ENCODE results near the gene ARHGAP4. TPM values are rescaled to one million over a fixed set of nuclear protein-coding genes. Genes with fewer than 3 reads are reported as not detected.
A peak's percentile ranks its signal among the peaks of the same experiment; 100 is the strongest.

Gene ARHGAP4
- total RNA-seq, 2 experiments from 2014 or later: 317 to 324 TPM

DNA sequence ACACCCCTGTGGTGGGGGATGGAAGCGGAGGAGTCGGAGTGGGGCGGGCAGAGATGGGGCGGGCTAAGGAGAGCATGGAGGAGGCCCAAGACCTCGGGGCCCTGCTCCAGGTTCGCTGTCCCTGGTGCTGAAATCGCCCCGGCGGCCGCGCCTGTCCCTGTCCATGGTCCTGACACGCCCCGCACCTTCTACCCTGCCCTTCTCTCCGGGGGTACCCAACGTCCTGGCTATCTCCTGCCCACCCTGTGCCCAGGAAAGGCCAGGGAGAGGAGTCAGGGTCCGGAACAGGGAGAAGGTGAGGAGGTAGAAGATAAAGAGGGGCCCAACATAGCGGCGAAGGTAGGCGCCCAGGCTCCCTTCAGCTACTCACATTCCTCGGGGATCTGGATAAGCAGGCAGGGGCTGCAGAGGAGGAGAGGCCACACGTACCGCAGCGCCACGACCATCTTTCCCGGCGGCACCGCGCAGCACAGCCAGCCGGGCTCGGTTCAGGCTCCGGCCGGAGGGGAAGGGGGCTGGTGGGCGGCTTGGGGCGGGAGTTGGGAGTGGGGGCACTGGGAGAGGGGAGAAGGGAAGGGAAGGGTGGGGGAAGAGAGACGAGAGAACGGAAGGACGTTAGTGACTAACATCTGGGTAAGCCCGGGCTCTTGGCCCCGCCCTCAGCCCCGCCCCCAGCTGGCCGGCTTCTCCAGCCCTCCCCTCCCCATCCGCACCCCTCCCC, 50.5 kb downstream of the ARHGAP4 start:
- Mint-ChIP-seq H3K4me1 (ENCODE audit: low read depth) (peaks cover 21% of the 10 kb centered on the region), H3K36me3 (ENCODE audit: low read depth) (no peaks in the 10 kb centered on the region), H3K27ac (no peak overlapping the region), H3K4me3 (no peak overlapping the region), H3K27me3 (ENCODE audit: low read depth) (peaks cover 21% of the 10 kb centered on the region), H3K9me3 (ENCODE audit: insufficient read depth) (no peaks in the 10 kb centered on the region)
- peak; percentile 75 for DNase-seq
- ATAC-seq: peak; percentile 69
- ChIA-PET POLR2A (no interaction called here), CTCF (no interaction called here)

DNA sequence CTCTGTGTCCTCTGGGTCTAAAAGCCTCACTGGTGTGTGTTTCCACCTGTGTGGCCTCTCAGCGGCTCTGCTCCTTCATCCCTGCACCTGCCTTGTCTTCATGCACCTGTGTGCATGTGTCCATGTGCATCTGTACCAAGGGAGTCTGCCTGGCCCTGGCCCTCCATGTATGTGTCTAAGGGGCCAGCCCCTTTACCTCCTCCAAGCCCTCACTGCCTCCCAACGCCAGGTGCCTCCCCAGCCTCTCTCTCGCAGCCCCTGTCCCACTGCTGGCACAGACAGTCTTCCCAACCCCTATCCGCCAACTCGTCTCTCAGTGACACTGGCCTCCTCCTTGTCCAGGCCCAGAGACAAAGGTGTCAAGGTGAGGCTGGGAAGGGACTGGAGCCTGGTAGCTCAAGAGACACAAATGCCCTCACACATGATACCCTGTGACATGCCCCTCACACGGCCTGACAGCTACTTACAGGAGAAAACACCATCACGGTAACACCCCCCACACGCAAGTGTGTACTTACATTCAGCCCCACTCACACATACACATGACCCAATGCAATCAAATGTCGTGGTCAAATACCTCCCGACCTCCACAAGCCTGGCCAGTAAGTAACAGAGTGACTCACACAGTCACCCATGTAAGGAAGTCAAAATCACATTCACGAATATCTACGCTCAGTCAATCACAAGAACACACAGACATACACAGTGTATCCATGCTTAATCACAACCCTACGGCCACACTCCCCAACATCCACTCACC, 51.5 kb downstream of the ARHGAP4 start:
- peaks cover 21% of the 10 kb centered on the region for H3K4me1 Mint-ChIP-seq (ENCODE audit: low read depth)
- H3K36me3 Mint-ChIP-seq (ENCODE audit: low read depth): no peaks in the 10 kb centered on the region
- H3K27ac Mint-ChIP-seq: no peak overlapping the region
- ATAC-seq (no peak), DNase-seq (no peak)
- no peak overlapping the region for H3K4me3 Mint-ChIP-seq
- peaks cover 19% of the 10 kb centered on the region for H3K27me3 Mint-ChIP-seq (ENCODE audit: low read depth)
- ChIA-PET POLR2A (no interaction called here), CTCF (no interaction called here)
- no peaks in the 10 kb centered on the region for H3K9me3 Mint-ChIP-seq (ENCODE audit: insufficient read depth)

DNA sequence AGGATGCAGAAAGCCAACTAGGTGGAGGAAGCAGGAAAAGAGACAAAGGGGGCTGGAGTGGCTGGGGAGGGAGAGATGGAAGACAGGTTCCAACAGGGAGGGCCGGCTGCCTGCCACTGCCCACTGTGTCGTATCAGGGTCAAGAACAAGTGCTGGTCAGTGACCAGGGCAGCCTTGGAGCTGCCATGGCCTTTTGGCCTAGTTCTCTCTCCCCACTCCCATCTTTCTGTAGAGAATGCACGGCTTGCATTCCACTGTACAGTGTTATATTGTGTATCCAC, 52.0 kb downstream of the ARHGAP4 start:
- H3K27ac Mint-ChIP-seq: no peak overlapping the region
- no peak overlapping the region for H3K4me3 Mint-ChIP-seq
- POLR2A ChIA-PET: no interaction called here
- peaks cover 18% of the 10 kb centered on the region for H3K4me1 Mint-ChIP-seq (ENCODE audit: low read depth)
- H3K9me3 Mint-ChIP-seq (ENCODE audit: insufficient read depth): no peaks in the 10 kb centered on the region
- H3K27me3 Mint-ChIP-seq (ENCODE audit: low read depth): peaks cover 15% of the 10 kb centered on the region
- ATAC-seq (no peak), DNase-seq (no peak)
- no peaks in the 10 kb centered on the region for H3K36me3 Mint-ChIP-seq (ENCODE audit: low read depth)
- CTCF ChIA-PET: no interaction called here

DNA sequence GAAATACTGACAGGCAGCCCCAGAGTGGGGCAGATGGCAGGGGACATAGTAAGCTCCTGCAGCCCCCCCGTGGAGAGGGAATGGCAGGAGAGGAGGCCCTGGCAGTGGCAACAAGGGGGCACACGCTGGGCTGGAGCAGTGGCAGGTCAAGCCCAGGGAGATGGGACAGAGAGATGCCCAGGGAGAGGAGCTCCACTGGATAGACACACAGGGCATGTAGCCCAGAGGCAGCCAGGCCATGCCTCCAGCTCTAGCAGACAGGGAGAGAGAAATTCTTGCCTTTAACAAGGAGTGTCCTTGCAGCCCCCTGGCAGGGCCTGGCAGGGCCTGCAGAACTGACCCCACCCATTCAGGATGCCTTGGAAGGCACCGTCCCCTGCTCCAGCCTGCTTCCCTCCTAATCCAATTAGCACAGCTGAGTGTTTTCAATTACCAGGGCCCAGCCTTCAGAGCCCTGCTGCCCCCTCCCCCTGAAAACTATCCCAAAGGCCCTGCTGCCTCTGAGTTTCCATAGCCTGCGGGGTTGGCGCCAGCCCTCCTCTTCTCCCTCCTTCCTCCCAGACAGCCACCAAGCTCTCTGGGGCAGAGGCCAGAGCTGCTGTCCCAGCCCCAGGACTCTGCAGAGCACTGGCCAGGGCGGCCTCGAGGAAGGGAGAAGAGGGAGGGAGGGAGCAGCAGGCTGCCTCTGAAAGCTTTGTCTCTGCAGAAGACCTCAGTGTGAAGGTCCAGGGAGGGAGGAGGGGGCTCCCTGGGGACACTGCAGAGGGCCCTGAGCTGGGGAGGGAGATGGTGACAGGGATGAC, 52.6 kb downstream of the ARHGAP4 start:
- ATAC-seq (no peak), DNase-seq (no peak)
- H3K4me1 Mint-ChIP-seq (ENCODE audit: low read depth): peaks cover 13% of the 10 kb centered on the region
- no peaks in the 10 kb centered on the region for H3K36me3 Mint-ChIP-seq (ENCODE audit: low read depth)
- H3K9me3 Mint-ChIP-seq (ENCODE audit: insufficient read depth): no peaks in the 10 kb centered on the region
- CTCF ChIA-PET: no interaction called here
- peaks cover 14% of the 10 kb centered on the region for H3K27me3 Mint-ChIP-seq (ENCODE audit: low read depth)
- no peak overlapping the region for H3K4me3 Mint-ChIP-seq
- POLR2A ChIA-PET: no interaction called here
- no peak overlapping the region for H3K27ac Mint-ChIP-seq

DNA sequence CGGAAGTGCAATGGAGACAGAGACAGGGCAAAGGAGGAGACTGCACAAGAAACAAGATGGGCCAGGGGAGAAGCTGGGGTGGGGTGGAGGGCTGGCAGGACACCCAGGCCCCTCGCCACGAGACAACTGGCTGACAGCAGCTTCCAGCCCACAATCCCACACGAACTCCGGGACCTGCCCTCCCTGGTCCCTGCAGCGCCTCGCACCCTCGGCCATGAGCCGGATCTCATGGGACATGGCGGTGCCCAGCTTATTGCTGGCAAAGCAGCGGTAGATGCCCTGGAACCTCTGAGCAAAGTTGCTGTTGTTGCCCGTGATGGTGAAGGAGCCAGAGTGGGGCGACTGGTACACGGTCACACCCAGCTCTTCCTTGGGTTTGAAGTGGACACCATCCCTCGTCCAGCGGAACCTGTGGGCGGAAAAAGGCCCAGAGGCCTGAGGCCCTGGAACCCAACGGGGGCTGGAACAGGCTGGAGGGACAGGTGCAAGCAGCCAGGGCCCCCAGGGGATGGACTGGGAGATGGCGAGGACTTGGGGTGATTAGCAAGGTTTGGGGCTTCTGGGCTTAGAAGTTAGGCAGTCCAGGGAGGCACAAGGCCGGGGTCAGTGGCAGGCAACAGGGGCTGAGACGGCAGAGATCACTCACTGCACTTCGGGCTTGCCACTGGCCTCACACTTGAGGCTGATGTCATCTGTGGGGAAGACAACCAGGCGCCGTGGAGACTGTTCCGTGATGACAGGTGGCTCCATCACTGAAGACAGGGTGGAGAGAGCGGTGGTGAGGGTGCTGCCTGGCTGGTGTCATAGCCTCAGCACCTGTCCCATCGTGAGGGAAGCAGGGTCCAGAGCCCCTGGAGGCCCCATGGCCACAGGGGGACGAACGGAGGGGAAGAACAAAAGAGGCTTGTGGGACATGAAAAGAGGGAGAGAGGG, 53.9 kb downstream of the ARHGAP4 start:
- no peak overlapping the region for H3K27ac Mint-ChIP-seq
- no peaks in the 10 kb centered on the region for H3K9me3 Mint-ChIP-seq (ENCODE audit: insufficient read depth)
- CTCF ChIA-PET: no interaction called here
- no peaks in the 10 kb centered on the region for H3K36me3 Mint-ChIP-seq (ENCODE audit: low read depth)
- ATAC-seq (no peak), DNase-seq (no peak)
- peaks cover 9% of the 10 kb centered on the region for H3K27me3 Mint-ChIP-seq (ENCODE audit: low read depth)
- POLR2A ChIA-PET: no interaction called here
- peaks cover 2% of the 10 kb centered on the region for H3K4me1 Mint-ChIP-seq (ENCODE audit: low read depth)
- H3K4me3 Mint-ChIP-seq: no peak overlapping the region

DNA sequence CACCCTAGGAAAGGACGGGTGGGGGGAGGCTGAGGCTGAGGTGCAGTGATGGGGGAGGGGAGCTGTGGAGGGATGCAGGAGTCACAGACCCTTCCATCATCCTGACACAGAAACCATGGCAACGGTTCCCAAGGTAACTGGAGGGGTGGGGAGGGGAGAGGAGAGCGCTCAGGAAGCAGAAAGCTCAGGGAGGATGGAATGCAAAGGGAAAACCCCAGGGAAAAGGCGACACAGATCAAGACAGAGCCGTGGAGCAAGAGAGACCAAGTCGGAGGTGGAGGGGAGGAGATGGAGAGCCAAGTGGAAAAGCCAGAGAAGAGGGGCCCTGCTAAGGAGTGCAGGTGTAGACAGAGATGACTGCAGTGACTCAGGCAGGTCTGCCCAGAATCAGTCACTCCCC, 54.6 kb downstream of the ARHGAP4 start:
- peaks cover 2% of the 10 kb centered on the region for H3K4me1 Mint-ChIP-seq (ENCODE audit: low read depth)

DNA sequence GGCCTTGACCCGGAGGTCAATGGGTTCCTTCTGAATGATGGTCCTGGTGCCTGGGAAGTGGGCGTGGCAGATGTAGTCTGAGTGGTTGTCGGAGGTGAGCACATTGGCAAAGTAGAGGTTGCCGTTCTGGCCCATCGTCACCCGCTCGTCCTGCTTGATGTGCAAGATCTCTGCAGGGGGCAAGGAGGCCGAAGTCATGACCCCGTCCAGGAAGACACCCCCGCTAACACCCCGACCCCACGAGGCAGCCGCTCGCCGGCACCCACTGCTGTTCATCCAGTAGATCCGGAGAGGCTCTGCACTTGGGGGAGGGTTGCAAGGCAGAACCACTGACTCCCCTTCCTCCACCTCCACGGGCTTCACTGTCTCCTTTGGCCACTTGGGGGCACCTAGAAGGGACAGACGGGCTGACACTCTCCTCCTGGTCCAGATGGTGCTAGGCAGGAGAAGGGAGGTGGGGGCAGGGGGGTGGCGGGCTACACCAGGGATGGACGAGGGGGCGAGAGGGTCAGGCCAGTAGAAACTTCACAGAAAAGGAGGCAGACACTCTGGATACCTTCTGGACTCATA, 55.2 kb downstream of the ARHGAP4 start:
- DNase-seq: no peak
- Mint-ChIP-seq H3K4me1 (ENCODE audit: low read depth) (no peaks in the 10 kb centered on the region), H3K4me3 (no peak overlapping the region), H3K36me3 (ENCODE audit: low read depth) (no peaks in the 10 kb centered on the region), H3K27ac (no peak overlapping the region), H3K27me3 (ENCODE audit: low read depth) (peaks cover 5% of the 10 kb centered on the region), H3K9me3 (ENCODE audit: insufficient read depth) (no peaks in the 10 kb centered on the region)
- CTCF ChIA-PET: no interaction called here
- no peak for ATAC-seq
- POLR2A ChIA-PET: no interaction called here

More for the DNA sequence above, 54.6 kb downstream of the ARHGAP4 start:
- ChIA-PET CTCF (no interaction called here), POLR2A (no interaction called here)
- Mint-ChIP-seq H3K9me3 (ENCODE audit: insufficient read depth) (no peaks in the 10 kb centered on the region), H3K36me3 (ENCODE audit: low read depth) (no peaks in the 10 kb centered on the region), H3K27ac (no peak overlapping the region), H3K4me3 (no peak overlapping the region), H3K27me3 (ENCODE audit: low read depth) (peaks cover 9% of the 10 kb centered on the region)
- DNase-seq (no peak), ATAC-seq (no peak)

DNA sequence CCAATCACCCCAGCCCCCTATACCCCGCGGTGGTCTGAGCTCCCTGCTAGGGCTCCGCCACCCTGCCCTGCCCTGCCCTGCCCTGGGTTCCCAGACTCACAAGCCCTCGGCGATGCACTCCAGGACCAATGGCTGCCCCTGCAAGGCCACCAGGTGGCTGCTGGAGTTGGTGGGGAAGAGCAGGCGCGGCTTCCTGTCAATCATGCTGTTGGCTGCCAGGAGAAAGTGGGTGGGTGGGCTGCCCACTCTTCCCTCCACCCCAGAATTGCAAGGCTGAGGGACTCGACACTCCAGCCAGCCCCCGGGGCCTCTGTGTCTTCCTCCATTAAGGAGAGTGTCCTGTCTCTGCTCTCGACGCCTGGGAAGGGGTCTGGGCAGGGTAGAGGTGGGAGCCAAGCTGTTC, 55.8 kb downstream of the ARHGAP4 start:
- H3K9me3 Mint-ChIP-seq (ENCODE audit: insufficient read depth): no peaks in the 10 kb centered on the region
- H3K4me1 Mint-ChIP-seq (ENCODE audit: low read depth): no peaks in the 10 kb centered on the region
- no peak overlapping the region for H3K27ac Mint-ChIP-seq
- peaks cover 5% of the 10 kb centered on the region for H3K27me3 Mint-ChIP-seq (ENCODE audit: low read depth)
- ChIA-PET CTCF (no interaction called here), POLR2A (no interaction called here)
- ATAC-seq (no peak), DNase-seq (no peak)
- no peaks in the 10 kb centered on the region for H3K36me3 Mint-ChIP-seq (ENCODE audit: low read depth)
- H3K4me3 Mint-ChIP-seq: no peak overlapping the region

DNA sequence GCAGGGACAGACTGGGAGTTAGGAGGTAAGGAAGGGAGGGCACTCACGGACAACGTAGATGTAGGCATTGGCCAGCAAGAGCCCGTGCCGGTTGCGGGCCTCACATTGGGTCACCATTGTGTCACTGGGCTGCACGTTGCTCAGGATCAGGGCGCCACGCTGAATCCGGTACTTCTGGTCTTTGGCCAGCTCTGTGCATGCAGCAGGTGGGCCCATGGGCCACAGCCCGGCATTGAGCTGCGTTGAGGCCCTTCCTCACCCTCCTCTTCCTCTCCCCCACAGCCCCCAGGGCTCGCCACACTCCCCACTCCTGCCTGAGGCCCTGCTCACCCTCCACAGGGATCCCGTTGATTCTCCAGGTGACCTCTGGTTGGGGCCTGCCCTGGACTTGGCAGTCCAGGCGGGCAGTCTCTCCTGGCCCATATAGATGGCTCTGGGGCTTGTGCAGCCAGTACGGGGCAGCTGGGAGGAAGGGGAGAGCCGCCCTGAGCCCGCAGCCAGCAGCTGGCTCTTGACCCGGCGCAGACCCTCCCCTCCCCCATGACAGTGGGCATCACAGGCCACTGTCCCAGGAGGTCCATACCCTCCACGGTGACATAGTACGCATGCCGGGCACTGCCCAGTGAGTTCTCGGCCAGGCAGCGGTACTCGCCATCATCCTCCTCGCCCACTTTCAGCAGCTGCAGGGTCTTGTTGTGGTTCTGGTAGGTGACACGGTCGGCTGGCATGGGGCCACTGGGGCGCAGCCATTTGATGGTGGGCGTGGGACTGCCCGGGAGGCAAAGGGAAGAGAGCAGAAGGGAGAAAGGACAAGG, 56.4 kb downstream of the ARHGAP4 start:
- peaks cover 3% of the 10 kb centered on the region for H3K27me3 Mint-ChIP-seq (ENCODE audit: low read depth)
- POLR2A ChIA-PET: no interaction called here
- H3K4me1 Mint-ChIP-seq (ENCODE audit: low read depth): no peaks in the 10 kb centered on the region
- H3K27ac Mint-ChIP-seq: no peak overlapping the region
- no peak for ATAC-seq
- H3K4me3 Mint-ChIP-seq: no peak overlapping the region
- H3K9me3 Mint-ChIP-seq (ENCODE audit: insufficient read depth): no peaks in the 10 kb centered on the region
- CTCF ChIA-PET: no interaction called here
- H3K36me3 Mint-ChIP-seq (ENCODE audit: low read depth): no peaks in the 10 kb centered on the region
- DNase-seq: no peak

DNA sequence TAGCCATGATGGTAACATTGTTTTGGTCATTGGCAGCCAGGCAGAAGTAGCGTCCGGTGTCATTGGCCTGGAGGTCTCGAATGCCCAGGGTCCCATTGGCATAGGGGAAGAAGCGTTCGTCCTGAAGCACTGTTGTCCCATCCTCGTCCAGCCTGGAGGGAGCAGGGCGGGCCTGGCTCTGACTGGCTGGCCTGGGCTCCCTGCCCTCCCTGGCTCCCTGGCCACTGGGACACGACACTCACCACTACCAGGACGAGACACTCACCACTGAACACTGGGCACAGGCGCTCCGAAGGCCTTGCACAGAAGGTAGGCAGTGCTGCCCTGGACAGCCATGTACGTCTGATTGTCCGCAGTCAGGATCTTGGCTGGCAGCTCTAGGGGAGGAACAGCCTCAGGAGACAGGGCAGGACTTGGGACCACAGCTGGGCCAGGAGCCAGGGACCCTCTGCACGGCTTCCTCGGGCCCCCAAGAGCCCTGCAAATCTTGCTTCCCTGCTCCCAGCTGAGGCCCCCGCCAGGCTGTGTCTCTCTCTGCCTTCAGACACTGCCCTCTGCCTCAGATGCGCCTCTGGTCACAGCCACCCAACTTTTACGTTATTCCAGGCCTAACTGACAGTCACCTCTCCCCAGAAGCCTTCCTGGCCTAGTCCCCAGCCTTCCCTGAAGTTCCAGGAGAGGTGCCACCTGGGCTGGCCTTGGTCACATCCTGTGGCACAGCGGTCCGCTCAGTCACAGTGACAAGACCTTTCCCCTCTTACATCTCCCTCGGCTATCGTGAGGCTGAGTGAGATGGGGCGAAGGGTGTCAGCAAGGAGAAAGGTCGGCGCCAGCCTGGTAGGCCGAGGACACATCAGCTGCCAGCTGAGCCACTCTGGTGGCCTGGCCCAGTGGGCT, 57.2 kb downstream of the ARHGAP4 start:
- Mint-ChIP-seq H3K27ac (no peak overlapping the region), H3K9me3 (ENCODE audit: insufficient read depth) (no peaks in the 10 kb centered on the region), H3K27me3 (ENCODE audit: low read depth) (no peaks in the 10 kb centered on the region), H3K36me3 (ENCODE audit: low read depth) (no peaks in the 10 kb centered on the region), H3K4me1 (ENCODE audit: low read depth) (no peaks in the 10 kb centered on the region), H3K4me3 (no peak overlapping the region)
- ATAC-seq (no peak), DNase-seq (no peak)
- POLR2A ChIA-PET: no interaction called here
- CTCF ChIA-PET: no interaction called here
